Gastrocnemius medialis (tissue), 4 donors: ENCODE data around the gene MEG3.

Experiments
- POLR2A ChIP-seq, 2 donors: fragments of 450-650 bp; IDR thresholded peaks; one replicate each; pipeline ENCODE4 v1.6.1; 2017; ENCODE audit warnings: antibody characterized with exemption in 2 of 2, mild to moderate bottlenecking in 2 of 2, moderate library complexity in 2 of 2
- TF ChIP-seq, protein P1 (sequence below), 5 experiments: fragments of 450-650 bp in 3 of 5; fragments of 200-600 bp in 2 of 5; sonication (generic) in 2 of 5; IDR thresholded peaks in 4 of 5; conservative IDR thresholded peaks in 1 of 5; 1 replicate in 4 of 5; 2 replicates in 1 of 5; pipeline ENCODE4 v1.5.1; 2016 to 2019; ENCODE audit warnings: antibody characterized with exemption in 5 of 5, mild to moderate bottlenecking in 3 of 5, moderate library complexity in 3 of 5

DNA sequence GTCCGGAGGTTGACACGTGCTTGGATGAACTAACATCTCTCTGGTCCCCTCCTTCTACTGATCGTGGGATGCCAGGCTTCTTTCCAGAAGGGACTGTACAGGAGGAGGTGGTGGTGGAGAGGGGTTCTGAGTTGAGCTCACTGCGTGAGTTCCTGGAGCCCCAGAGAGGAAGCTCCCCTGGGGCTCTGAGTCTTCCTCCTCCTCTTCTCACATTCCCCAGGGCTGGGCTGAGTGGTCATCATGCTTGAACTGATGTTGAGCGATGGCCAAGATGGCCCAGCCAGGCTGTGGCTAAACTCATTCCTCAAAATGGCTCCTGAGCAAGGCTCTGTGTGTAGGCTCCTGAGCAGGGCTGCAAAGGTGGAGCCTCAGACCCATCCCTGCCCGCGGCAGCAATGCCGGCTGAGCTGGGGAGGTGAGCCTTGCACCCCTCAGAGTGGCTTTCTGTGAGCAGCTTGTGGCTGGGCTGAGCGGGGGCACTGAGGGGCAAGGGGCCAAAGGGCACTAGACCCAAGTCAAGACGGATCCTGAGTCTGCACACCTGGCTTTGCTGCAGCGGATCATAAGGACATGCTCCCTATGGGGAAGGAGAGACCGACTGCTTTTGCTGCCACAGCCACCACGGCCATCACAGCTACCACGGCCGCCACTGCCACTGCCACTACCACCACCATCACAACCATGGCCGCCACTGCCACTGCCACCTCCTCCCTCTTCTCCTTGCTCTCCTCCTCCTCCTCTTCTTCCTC lies 35.4 kb downstream of the MEG3 start:
- no peak for TF ChIP-seq POLR2A (IDR thresholded peaks at IDR 0.05)
- TF ChIP-seq, protein P1, sequence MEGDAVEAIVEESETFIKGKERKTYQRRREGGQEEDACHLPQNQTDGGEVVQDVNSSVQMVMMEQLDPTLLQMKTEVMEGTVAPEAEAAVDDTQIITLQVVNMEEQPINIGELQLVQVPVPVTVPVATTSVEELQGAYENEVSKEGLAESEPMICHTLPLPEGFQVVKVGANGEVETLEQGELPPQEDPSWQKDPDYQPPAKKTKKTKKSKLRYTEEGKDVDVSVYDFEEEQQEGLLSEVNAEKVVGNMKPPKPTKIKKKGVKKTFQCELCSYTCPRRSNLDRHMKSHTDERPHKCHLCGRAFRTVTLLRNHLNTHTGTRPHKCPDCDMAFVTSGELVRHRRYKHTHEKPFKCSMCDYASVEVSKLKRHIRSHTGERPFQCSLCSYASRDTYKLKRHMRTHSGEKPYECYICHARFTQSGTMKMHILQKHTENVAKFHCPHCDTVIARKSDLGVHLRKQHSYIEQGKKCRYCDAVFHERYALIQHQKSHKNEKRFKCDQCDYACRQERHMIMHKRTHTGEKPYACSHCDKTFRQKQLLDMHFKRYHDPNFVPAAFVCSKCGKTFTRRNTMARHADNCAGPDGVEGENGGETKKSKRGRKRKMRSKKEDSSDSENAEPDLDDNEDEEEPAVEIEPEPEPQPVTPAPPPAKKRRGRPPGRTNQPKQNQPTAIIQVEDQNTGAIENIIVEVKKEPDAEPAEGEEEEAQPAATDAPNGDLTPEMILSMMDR (IDR thresholded peaks at IDR 0.05 in 4 of 5, conservative IDR thresholded peaks at IDR 0.05 in 1 of 5) = no peak
